ENCODE data around the gene TLDC2.
A peak's percentile ranks its signal among the peaks of the same experiment; 100 is the strongest.
"Not testable (repeated sequence)": the region's sequence is repeated elsewhere in the genome, so short reads cannot be mapped to it uniquely, and the experiment has no call there.

The TLDC2 gene

GRCh38 chr20:36916199-36916598, 40.3 kb downstream of the TLDC2 start:
- no peak for DNase-seq

DNA sequence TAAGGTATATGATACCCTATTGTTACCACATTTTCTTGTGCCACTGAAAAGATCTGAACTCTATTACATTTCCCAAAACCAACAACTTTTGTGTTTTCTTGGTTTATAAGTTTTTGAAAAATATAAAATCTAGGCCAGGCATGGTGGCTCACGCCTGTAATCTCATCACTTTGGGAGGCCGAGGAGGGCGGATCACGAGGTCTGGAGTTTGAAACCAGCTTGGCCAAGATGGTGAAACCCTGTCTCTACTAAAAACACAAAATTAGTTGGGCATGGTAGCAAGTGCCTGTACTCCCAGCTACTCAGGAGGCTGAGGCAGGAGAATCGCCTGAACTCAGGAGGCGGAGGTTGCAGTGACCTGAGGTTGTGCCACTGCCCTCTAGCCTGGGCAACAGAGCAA, 41.3 kb downstream of the TLDC2 start:
- DNase-seq = peak; percentile 3

- no peak for DNase-seq
Measured at GRCh38 chr20:36917943-36918342, 42.0 kb downstream of the TLDC2 start.

GRCh38 chr20:36919715-36920333, 43.9 kb downstream of the TLDC2 start:
- peak; percentile 3 for DNase-seq

GRCh38 chr20:36920334-36920730, 44.4 kb downstream of the TLDC2 start:
- no peak for DNase-seq

DNA sequence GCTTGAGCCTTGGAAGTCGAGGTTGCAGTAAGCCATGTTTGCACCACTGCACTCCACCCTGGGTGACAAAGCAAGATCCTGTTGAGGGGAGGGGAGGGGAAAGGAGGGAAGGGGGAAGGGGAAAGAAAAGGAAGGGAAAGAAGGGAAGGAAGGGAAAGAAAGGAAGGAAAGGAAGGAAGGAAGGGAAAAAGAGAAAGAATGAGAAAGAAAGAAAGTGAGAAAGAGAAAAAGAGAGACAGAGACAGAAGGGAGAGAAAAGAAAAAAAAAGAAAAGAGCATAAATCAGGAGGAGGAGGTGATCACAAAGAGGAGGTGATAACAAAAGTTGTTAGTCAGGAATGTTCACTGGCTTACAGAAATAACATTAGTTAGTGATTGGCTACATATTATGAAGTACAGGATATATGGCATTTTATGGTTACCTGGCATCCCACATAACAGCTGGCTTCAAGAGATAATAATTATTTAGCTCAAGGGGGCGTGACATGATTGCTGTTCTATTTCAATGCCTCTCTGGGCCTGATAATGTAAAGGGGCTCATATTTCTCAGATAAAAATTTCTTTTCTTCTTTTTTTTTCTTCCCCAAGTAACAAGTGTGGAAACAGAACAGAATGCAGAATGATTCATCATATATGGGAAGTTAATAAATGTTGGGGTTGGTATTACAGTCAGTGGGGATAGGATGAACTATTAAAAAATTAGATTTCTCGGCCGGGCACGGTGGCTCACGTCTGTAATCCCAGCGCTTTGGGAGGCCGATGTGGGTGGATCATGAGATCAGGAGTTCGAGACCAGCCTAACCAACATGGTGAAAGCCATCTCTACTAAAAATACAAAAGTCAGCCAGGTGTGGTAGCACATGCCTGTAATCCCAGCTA, 48.5 kb downstream of the TLDC2 start:
- peak; percentile 1 for DNase-seq

DNA sequence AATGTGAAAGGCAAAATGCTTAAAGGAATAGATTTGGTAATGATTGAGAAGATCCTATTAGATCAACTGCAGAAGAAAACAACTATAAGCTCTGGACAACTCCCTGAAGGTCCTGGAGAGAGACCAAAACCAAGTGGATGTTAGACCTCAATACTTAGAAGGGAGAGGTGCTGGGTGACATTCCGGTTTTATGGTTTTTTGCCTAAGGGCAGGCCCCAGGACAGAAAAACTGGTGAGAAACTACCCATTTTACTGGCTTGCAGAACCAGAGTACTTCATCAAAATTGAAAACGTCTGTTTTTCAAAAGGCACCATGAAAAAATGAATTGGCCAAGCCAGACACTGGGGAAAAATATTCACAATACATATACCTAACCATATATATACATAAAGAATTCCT, 49.3 kb downstream of the TLDC2 start:
- peak; percentile 13 for DNase-seq

DNA sequence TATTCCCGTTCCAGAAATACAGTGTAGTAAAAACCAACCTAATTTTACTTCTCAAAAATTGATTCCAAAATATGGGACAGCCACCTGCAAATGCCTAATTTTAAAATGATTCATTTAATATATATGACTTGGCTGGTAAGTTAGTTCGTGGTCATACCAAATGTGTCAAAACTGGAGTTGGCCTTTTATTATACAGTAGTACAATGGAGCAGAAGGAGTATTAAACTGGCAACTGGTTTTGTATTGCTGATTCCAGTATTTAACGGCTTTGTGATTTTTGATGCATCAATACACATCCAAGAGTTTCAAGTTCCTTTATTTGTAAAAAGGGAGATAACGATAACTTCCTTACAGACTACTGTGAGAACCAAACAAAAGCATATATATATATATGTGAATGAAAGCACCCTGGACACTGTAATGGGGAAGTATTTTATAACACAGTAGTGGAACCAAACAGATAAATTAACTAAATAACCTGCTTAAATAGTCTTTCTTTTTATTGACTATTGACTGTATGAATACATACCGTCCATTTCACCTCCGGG, 50.8 kb downstream of the TLDC2 start:
- no peak for DNase-seq

GRCh38 chr20:36927704-36928103, 51.8 kb downstream of the TLDC2 start:
- peak; percentile 28 for DNase-seq

DNA sequence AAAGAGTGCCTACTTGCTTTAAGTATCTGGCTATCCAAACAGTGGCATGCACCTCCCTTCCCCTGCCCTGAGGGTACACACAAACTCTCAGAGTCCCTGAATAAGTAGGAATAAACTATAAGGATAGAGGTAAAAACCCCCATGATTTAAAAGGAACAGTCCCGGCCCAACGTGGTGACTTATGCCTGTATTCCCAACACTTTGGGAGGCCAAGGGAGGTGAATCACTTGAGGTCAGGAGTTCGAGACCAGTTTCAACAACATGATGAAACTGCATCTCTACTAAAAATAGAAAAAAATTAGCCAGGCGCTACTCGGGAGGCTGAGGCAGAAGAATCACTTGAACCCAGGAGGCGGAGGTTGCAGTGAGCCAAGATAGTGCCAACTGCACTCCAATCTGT, 53.4 kb downstream of the TLDC2 start:
- no peak for DNase-seq

GRCh38 chr20:36929691-36930090, 53.8 kb downstream of the TLDC2 start:
- DNase-seq = peak; percentile 7

DNA sequence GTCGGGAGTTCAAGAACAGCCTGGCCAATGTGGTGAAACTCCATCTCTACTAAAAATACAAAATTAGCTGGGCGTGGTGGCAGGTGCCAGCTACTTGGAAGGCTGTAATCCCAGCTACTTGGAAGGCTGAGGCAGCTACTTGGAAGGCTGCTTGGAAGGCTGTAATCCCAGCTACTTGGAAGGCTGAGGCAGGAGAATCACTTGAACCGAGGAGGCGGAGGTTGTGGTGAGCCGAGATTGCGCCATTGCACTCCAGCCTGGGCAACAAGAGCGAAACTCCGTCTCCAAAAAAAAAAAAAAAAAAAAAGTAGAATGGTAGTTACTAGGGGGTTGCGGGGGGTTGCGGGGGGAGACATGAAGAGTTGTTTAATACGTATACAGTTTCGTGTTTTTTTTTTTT, 56.1 kb downstream of the TLDC2 start:
- peak; percentile 15 for DNase-seq

- peak; percentile 42 for DNase-seq
Measured at GRCh38 chr20:36932476-36933426, 56.8 kb downstream of the TLDC2 start.

- peak; percentile 33 for DNase-seq
Measured at GRCh38 chr20:36933571-36933970, 57.6 kb downstream of the TLDC2 start.

- DNase-seq = peak; percentile 37
Measured at GRCh38 chr20:36936341-36936740, 60.4 kb downstream of the TLDC2 start.

GRCh38 chr20:36936761-36937401, 60.9 kb downstream of the TLDC2 start:
- DNase-seq = not testable (repeated sequence)

DNA sequence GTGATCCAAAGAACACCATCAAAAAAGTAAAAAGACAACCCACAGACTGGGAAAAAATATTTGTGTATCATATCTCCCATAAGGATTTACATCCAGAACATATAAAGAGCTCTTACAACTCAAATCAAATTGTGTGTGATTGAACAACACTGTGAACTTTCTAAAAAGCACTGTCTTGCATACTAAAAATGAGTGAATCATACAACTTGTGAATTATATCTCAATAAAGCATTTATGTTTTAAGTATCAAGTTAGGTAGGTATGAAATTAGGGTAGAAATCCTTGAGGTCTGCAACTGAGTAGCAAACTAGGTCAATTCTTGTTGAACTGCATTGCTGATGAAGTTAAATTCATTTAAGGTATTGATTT, 61.4 kb downstream of the TLDC2 start:
- DNase-seq = no peak

GRCh38 chr20:36941401-36941835, 65.5 kb downstream of the TLDC2 start:
- DNase-seq = peak; percentile 24
